CD4-positive, alpha-beta memory T cell (primary cell): ENCODE results near the gene SMARCD3. TPM values are rescaled to one million over a fixed set of nuclear protein-coding genes. Genes with fewer than 3 reads are reported as not detected.
A peak's percentile ranks its signal among the peaks of the same experiment; 100 is the strongest.

ENCODE experiments used
- CTCF ChIA-PET: fragments of 350-600 bp; sonication (Branson Sonifier 250); formaldehyde crosslinking; loops from one replicate; lab custom pipeline; 2021; ENCODE audit warnings: inconsistent platforms; ENCODE audit not compliant: partially characterized antibody; lab: Charles Lee
- POLR2A ChIA-PET: fragments of 350-600 bp; sonication (Branson Sonifier 250); formaldehyde crosslinking; loops from one replicate; lab custom pipeline; 2021; ENCODE audit not compliant: partially characterized antibody; lab: Charles Lee
- DNase-seq, 5 donors: peaks; one replicate each; pipeline versions ENCODE4 v3.0.0 to v3.0.0-alpha.2; 2020 to 2022; ENCODE audit warnings: mixed read lengths in 1 of 5
- H3K27ac ChIP-seq: one replicate; pipeline ENCODE4 v1.7.0; 2013; ENCODE audit warnings: low read depth, low read length
- H3K27me3 ChIP-seq: 2 replicates; pipeline ENCODE4 v1.7.0; 2013; ENCODE audit warnings: mild to moderate bottlenecking, low read length, moderate library complexity; ENCODE audit not compliant: insufficient read depth
- H3K36me3 ChIP-seq: 2 replicates; pipeline ENCODE4 v1.7.0; 2013; ENCODE audit warnings: mild to moderate bottlenecking, low read length, moderate library complexity; ENCODE audit not compliant: insufficient read depth
- H3K4me1 ChIP-seq: 2 replicates; pipeline ENCODE4 v1.7.0; 2013; ENCODE audit warnings: mild to moderate bottlenecking, low read length, moderate library complexity; ENCODE audit not compliant: insufficient read depth
- H3K4me3 ChIP-seq, 2 donors: one replicate each; pipeline ENCODE4 v1.7.0; 2013; ENCODE audit warnings: low read length in 2 of 2, mild to moderate bottlenecking in 1 of 2
- H3K9me3 ChIP-seq, 2 donors: one replicate each; pipeline ENCODE4 v1.7.0; 2013; ENCODE audit warnings: low read length in 2 of 2, control low read depth in 1 of 2; ENCODE audit not compliant: control insufficient read depth in 1 of 2
- H3K27ac Mint-ChIP-seq, 7 donors: one replicate each; pipeline ENCODE4 v1.8.0; 2020 to 2021; ENCODE audit warnings: mixed read lengths in 7 of 7, mild to moderate bottlenecking in 6 of 7, inconsistent platforms in 3 of 7, moderate library complexity in 3 of 7
- H3K27me3 Mint-ChIP-seq, 2 donors: one replicate each; pipeline ENCODE4 v1.8.0; 2020 to 2021; ENCODE audit warnings: mixed read lengths in 2 of 2
- H3K36me3 Mint-ChIP-seq, 2 donors: one replicate each; pipeline ENCODE4 v1.8.0; 2020 to 2021; ENCODE audit warnings: mixed read lengths in 2 of 2, inconsistent platforms in 1 of 2, mild to moderate bottlenecking in 1 of 2
- H3K4me1 Mint-ChIP-seq, 4 donors: one replicate each; pipeline ENCODE4 v1.8.0; 2020 to 2021; ENCODE audit warnings: mixed read lengths in 4 of 4, mild to moderate bottlenecking in 1 of 4
- H3K4me3 Mint-ChIP-seq, 8 donors: one replicate each; pipeline ENCODE4 v1.8.0; 2020 to 2021; ENCODE audit warnings: mixed read lengths in 8 of 8, mild to moderate bottlenecking in 7 of 8, moderate library complexity in 6 of 8, inconsistent platforms in 3 of 8
- H3K9me3 Mint-ChIP-seq, 8 donors: one replicate each; pipeline ENCODE4 v1.8.0; 2020 to 2021; ENCODE audit warnings: mixed read lengths in 8 of 8, mild to moderate bottlenecking in 5 of 8, inconsistent platforms in 3 of 8, moderate library complexity in 1 of 8
- intact Hi-C: fragments of 100-400 bp; cut with micrococcal nuclease; formaldehyde crosslinking; loops from one replicate; pipeline ENCODE4 v1.15.1; 2023
- polyA plus RNA-seq, 2 donors: library from polyadenylated mRNA; unstranded; fragments of 300-500 nt; fragmentation: Illumina TruSeq; gene quantifications; one replicate each; pipeline ENCODE4 v1.2.3, GENCODE V29; 2021
- total RNA-seq, 2 experiments: library from RNA; stranded (reverse); gene quantifications; one replicate each; pipeline ENCODE4 v1.2.3, GENCODE V29; 2021

Gene SMARCD3
- total and polyA plus RNA-seq, 4 experiments from 2014 or later, result 4.0 to 5.2 (median 4.6) TPM

GRCh38 chr7:151247611-151248345, 716 bp downstream of the SMARCD3 start:
- H3K27me3 ChIP-seq, result peaks cover 37% of the 10 kb centered on the region
- no peak for DNase-seq
- H3K27me3 Mint-ChIP-seq, result peaks cover 25 to 36% of the 10 kb centered on the region in 2 donors
- no peaks in the 10 kb centered on the region for H3K9me3 Mint-ChIP-seq
- peaks cover 30 to 75% (median 47%) of the 10 kb centered on the region in 4 donors for H3K4me1 Mint-ChIP-seq
- H3K36me3 Mint-ChIP-seq, result no peaks in the 10 kb centered on the region
- no peaks in the 10 kb centered on the region for H3K36me3 ChIP-seq
- ChIA-PET CTCF (interaction anchor here (0.9 to 2.2 kb wide), 3 partner anchors 41 to 349 kb away, joined by 3 to 5 read pairs (median 3); no protein-coding TSS in a partner anchor), POLR2A (interaction anchor here (1.3 to 1.8 kb wide), 2 partner anchors 21 to 80 kb away, joined by 3 to 5 read pairs; partner anchors contain the start of genes ABCF2 and GBX1)
- H3K9me3 ChIP-seq, result no peaks in the 10 kb centered on the region
- intact Hi-C loops, result loop anchor here (5.0 kb wide), 1 partner anchor 40 kb away; no protein-coding TSS in a partner anchor
- H3K27ac Mint-ChIP-seq, result peak overlapping the region in 1 of 7 donors; percentile 60
- H3K4me1 ChIP-seq, result peaks cover 64% of the 10 kb centered on the region
- H3K4me3 ChIP-seq, result peak overlapping the region in 1 of 2 donors; percentile 24
- H3K27ac ChIP-seq, result no peak overlapping the region
- H3K4me3 Mint-ChIP-seq, result peak overlapping the region; percentile 66 to 79 (median 75)

GRCh38 chr7:151246851-151247580, 1.5 kb downstream of the SMARCD3 start:
- Histone ChIP-seq H3K36me3 (no peaks in the 10 kb centered on the region), H3K27ac (no peak overlapping the region), H3K27me3 (peaks cover 29% of the 10 kb centered on the region), H3K9me3 (no peaks in the 10 kb centered on the region), H3K4me3 (no peak overlapping the region), H3K4me1 (peaks cover 61% of the 10 kb centered on the region)
- Mint-ChIP-seq H3K4me1 (peaks cover 27 to 68% (median 41%) of the 10 kb centered on the region in 4 donors), H3K36me3 (no peaks in the 10 kb centered on the region), H3K27me3 (peaks cover 19 to 31% of the 10 kb centered on the region in 2 donors), H3K4me3 (peak overlapping the region in 6 of 8 donors; percentile 8 to 76 (median 44)), H3K9me3 (no peaks in the 10 kb centered on the region), H3K27ac (peak overlapping the region in 1 of 7 donors; percentile 32)
- DNase-seq, result peak in 1 of 5 donors; percentile 7
- POLR2A ChIA-PET, result interaction anchor here (1.3 to 1.8 kb wide), 2 partner anchors 20 to 79 kb away, joined by 3 to 5 read pairs; partner anchors contain the start of genes ABCF2 and GBX1
- CTCF ChIA-PET, result interaction anchor here (0.9 to 2.2 kb wide), 4 partner anchors 10 to 349 kb away, joined by 3 to 10 read pairs (median 4); no protein-coding TSS in a partner anchor
- intact Hi-C loops, result loop anchor here (5.0 kb wide), 1 partner anchor 40 kb away; no protein-coding TSS in a partner anchor

GRCh38 chr7:151246102-151246850, 2.2 kb downstream of the SMARCD3 start:
- peaks cover 19 to 31% of the 10 kb centered on the region in 2 donors for H3K27me3 Mint-ChIP-seq
- ChIA-PET CTCF (interaction anchor here (0.6 to 4.6 kb wide), 7 partner anchors 10 to 74 kb away, joined by 3 to 26 read pairs (median 5); partner anchors contain the start of gene ABCF2), POLR2A (interaction anchor here (0.7 to 5.1 kb wide), 3 partner anchors 12 to 19 kb away, joined by 3 to 32 read pairs (median 5); partner anchors contain the start of gene ABCF2)
- Histone ChIP-seq H3K36me3 (no peaks in the 10 kb centered on the region), H3K4me3 (no peak overlapping the region), H3K9me3 (no peaks in the 10 kb centered on the region), H3K4me1 (peaks cover 59% of the 10 kb centered on the region), H3K27me3 (peaks cover 26% of the 10 kb centered on the region), H3K27ac (no peak overlapping the region)
- H3K36me3 Mint-ChIP-seq, result no peaks in the 10 kb centered on the region
- peak overlapping the region in 3 of 7 donors; percentile 5 to 35 (median 24) for H3K27ac Mint-ChIP-seq
- peak in 1 of 5 donors; percentile 31 for DNase-seq
- peak overlapping the region; percentile 46 to 78 (median 66) for H3K4me3 Mint-ChIP-seq
- intact Hi-C loops, result loop anchor here (5.0 kb wide), 1 partner anchor 39 kb away; no protein-coding TSS in a partner anchor
- H3K9me3 Mint-ChIP-seq, result no peaks in the 10 kb centered on the region
- H3K4me1 Mint-ChIP-seq, result peaks cover 27 to 70% (median 40%) of the 10 kb centered on the region in 4 donors

- no peaks in the 10 kb centered on the region for H3K9me3 ChIP-seq
- intact Hi-C loops, result loop anchor here (2.0 to 5.0 kb wide), 3 partner anchors 38 to 105 kb away; no protein-coding TSS in a partner anchor
- DNase-seq, result peak; percentile 64 to 74 (median 67)
- no peaks in the 10 kb centered on the region for H3K9me3 Mint-ChIP-seq
- peak overlapping the region; percentile 11 to 33 for H3K4me3 ChIP-seq
- no peak overlapping the region for H3K27ac ChIP-seq
- peaks cover 21 to 65% (median 35%) of the 10 kb centered on the region in 4 donors for H3K4me1 Mint-ChIP-seq
- peaks cover 21% of the 10 kb centered on the region for H3K27me3 ChIP-seq
- ChIA-PET CTCF (interaction anchor here (0.6 to 4.6 kb wide), 11 partner anchors 9 to 121 kb away, joined by 3 to 26 read pairs (median 8); partner anchors contain the start of genes ABCF2 and CHPF2), POLR2A (interaction anchor here (0.7 to 5.1 kb wide), 2 partner anchors 11 to 18 kb away, joined by 3 to 32 read pairs; partner anchors contain the start of gene ABCF2)
- H3K27ac Mint-ChIP-seq, result peak overlapping the region in 1 of 7 donors; percentile 35
- H3K4me1 ChIP-seq, result peaks cover 59% of the 10 kb centered on the region
- H3K36me3 Mint-ChIP-seq, result no peaks in the 10 kb centered on the region
- H3K4me3 Mint-ChIP-seq, result peak overlapping the region; percentile 46 to 84 (median 66)
- no peaks in the 10 kb centered on the region for H3K36me3 ChIP-seq
- H3K27me3 Mint-ChIP-seq, result peaks cover 14 to 23% of the 10 kb centered on the region in 2 donors
These were observed 3.0 kb downstream of the SMARCD3 start for GRCh38 chr7:151245360-151246101.

- peak overlapping the region; percentile 11 to 17 for H3K4me3 ChIP-seq
- H3K36me3 ChIP-seq, result no peaks in the 10 kb centered on the region
- H3K9me3 ChIP-seq, result no peaks in the 10 kb centered on the region
- Mint-ChIP-seq H3K27ac (peak overlapping the region in 1 of 7 donors; percentile 86), H3K4me3 (peak overlapping the region in 7 of 8 donors; percentile 29 to 84 (median 52)), H3K27me3 (peaks cover 12 to 20% of the 10 kb centered on the region in 2 donors), H3K36me3 (no peaks in the 10 kb centered on the region), H3K9me3 (no peaks in the 10 kb centered on the region), H3K4me1 (peaks cover 20 to 60% (median 34%) of the 10 kb centered on the region in 4 donors)
- DNase-seq, result no peak
- CTCF ChIA-PET, result interaction anchor here (0.6 to 4.6 kb wide), 21 partner anchors 10 to 289 kb away, joined by 3 to 33 read pairs (median 7); partner anchors contain the start of genes ABCF2, CHPF2 and GBX1
- POLR2A ChIA-PET, result interaction anchor here (0.9 to 5.1 kb wide), 7 partner anchors 12 to 388 kb away, joined by 3 to 50 read pairs (median 6); partner anchors contain the start of genes ABCF2 and CHPF2
- peaks cover 59% of the 10 kb centered on the region for H3K4me1 ChIP-seq
- intact Hi-C loops, result loop anchor here (1.0 to 5.0 kb wide), 7 partner anchors 13 to 121 kb away; partner anchors contain the start of genes ABCF2 and CHPF2
- H3K27me3 ChIP-seq, result peaks cover 16% of the 10 kb centered on the region
- H3K27ac ChIP-seq, result no peak overlapping the region
These were observed 3.6 kb downstream of the SMARCD3 start for GRCh38 chr7:151244841-151245346.
